ENCODE measurements around the gene PARP6. TPM values are rescaled to one million over a fixed set of nuclear protein-coding genes. Genes with fewer than 3 reads are reported as not detected.

PARP6 gene
- total RNA-seq, 1 donor, result 43.4 TPM

GRCh38 chr15:72201391-72201921 lies 70.9 kb downstream of the PARP6 start:
- peak; percentile 45 for DNase-seq (ENCODE audit: insufficient read length, low spot score, missing footprints)
- H3K27ac ChIP-seq (ENCODE audit: low read depth, low read length), result no peak overlapping the region
- peaks cover 21% of the 10 kb centered on the region for H3K4me1 ChIP-seq (ENCODE audit: insufficient read depth, low read length)
- no peaks in the 10 kb centered on the region for H3K9me3 ChIP-seq (ENCODE audit: low read depth, low read length)
- H3K36me3 ChIP-seq (ENCODE audit: insufficient read depth, low read length), result peaks cover 84% of the 10 kb centered on the region
- H2AFZ ChIP-seq (ENCODE audit: low read length), result no peak overlapping the region
- no peak overlapping the region for H3K4me2 ChIP-seq (ENCODE audit: insufficient read depth, low read length)
- H3K27me3 ChIP-seq (ENCODE audit: insufficient read depth, low read length), result no peaks in the 10 kb centered on the region
- H3K4me3 ChIP-seq (ENCODE audit: insufficient read depth, low read length), result no peak overlapping the region
- TF ChIP-seq, protein P1, sequence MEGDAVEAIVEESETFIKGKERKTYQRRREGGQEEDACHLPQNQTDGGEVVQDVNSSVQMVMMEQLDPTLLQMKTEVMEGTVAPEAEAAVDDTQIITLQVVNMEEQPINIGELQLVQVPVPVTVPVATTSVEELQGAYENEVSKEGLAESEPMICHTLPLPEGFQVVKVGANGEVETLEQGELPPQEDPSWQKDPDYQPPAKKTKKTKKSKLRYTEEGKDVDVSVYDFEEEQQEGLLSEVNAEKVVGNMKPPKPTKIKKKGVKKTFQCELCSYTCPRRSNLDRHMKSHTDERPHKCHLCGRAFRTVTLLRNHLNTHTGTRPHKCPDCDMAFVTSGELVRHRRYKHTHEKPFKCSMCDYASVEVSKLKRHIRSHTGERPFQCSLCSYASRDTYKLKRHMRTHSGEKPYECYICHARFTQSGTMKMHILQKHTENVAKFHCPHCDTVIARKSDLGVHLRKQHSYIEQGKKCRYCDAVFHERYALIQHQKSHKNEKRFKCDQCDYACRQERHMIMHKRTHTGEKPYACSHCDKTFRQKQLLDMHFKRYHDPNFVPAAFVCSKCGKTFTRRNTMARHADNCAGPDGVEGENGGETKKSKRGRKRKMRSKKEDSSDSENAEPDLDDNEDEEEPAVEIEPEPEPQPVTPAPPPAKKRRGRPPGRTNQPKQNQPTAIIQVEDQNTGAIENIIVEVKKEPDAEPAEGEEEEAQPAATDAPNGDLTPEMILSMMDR (IDR thresholded peaks at IDR 0.05; ENCODE audit: extremely low read depth, low read depth, low read length), result no peak
- peaks cover 83% of the 10 kb centered on the region for H4K20me1 ChIP-seq (ENCODE audit: insufficient read depth, low read length)
- peaks cover 34% of the 10 kb centered on the region for H3K79me2 ChIP-seq (ENCODE audit: insufficient read depth, low read length)

GRCh38 chr15:72200395-72201237 lies 71.7 kb downstream of the PARP6 start:
- Histone ChIP-seq H3K4me1 (ENCODE audit: insufficient read depth, low read length) (peaks cover 21% of the 10 kb centered on the region), H2AFZ (ENCODE audit: low read length) (no peak overlapping the region), H3K36me3 (ENCODE audit: insufficient read depth, low read length) (peaks cover 76% of the 10 kb centered on the region), H3K79me2 (ENCODE audit: insufficient read depth, low read length) (peaks cover 25% of the 10 kb centered on the region), H4K20me1 (ENCODE audit: insufficient read depth, low read length) (peaks cover 78% of the 10 kb centered on the region), H3K9me3 (ENCODE audit: low read depth, low read length) (no peaks in the 10 kb centered on the region), H3K27ac (ENCODE audit: low read depth, low read length) (no peak overlapping the region), H3K4me3 (ENCODE audit: insufficient read depth, low read length) (no peak overlapping the region), H3K27me3 (ENCODE audit: insufficient read depth, low read length) (no peaks in the 10 kb centered on the region), H3K4me2 (ENCODE audit: insufficient read depth, low read length) (no peak overlapping the region)
- TF ChIP-seq, protein P1 (IDR thresholded peaks at IDR 0.05; ENCODE audit: extremely low read depth, low read depth, low read length), result no peak
- peak; percentile 26 for DNase-seq (ENCODE audit: insufficient read length, low spot score, missing footprints)

DNA sequence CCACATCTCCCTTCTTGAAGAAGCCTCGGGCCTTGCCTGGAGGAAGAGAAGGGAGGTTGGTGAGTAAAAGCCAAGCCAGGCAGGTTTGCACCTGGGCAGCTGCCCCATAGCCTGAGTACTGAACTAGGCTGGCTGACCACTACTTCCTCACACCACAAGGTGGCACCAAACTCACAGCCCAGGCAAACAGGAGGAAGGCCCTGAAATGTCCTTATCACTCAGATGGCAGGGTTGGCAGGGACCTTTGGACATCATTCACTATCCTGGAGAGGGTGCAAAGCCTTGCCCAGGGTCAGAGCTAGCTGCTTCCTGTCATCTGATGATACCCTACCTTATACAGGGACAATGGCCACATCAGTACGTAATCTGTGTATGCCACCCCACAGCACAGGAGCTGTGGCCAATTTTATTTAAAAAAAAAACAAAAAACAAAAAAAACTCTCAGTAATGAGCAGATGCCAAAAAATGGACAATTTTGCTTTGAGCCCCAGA lies 72.6 kb downstream of the PARP6 start:
- Histone ChIP-seq H2AFZ (ENCODE audit: low read length) (no peak overlapping the region), H3K27ac (ENCODE audit: low read depth, low read length) (no peak overlapping the region), H3K36me3 (ENCODE audit: insufficient read depth, low read length) (peaks cover 67% of the 10 kb centered on the region), H3K79me2 (ENCODE audit: insufficient read depth, low read length) (peaks cover 20% of the 10 kb centered on the region), H3K27me3 (ENCODE audit: insufficient read depth, low read length) (no peaks in the 10 kb centered on the region), H3K4me2 (ENCODE audit: insufficient read depth, low read length) (no peak overlapping the region), H4K20me1 (ENCODE audit: insufficient read depth, low read length) (peaks cover 73% of the 10 kb centered on the region), H3K4me1 (ENCODE audit: insufficient read depth, low read length) (peaks cover 21% of the 10 kb centered on the region), H3K4me3 (ENCODE audit: insufficient read depth, low read length) (no peak overlapping the region), H3K9me3 (ENCODE audit: low read depth, low read length) (no peaks in the 10 kb centered on the region)
- DNase-seq (ENCODE audit: insufficient read length, low spot score, missing footprints), result peak; percentile 98
- TF ChIP-seq, protein P1 (IDR thresholded peaks at IDR 0.05; ENCODE audit: extremely low read depth, low read depth, low read length), result peak; percentile 87

- TF ChIP-seq, protein P1 (IDR thresholded peaks at IDR 0.05; ENCODE audit: extremely low read depth, low read depth, low read length), result no peak
- Histone ChIP-seq H3K27me3 (ENCODE audit: insufficient read depth, low read length) (no peaks in the 10 kb centered on the region), H3K79me2 (ENCODE audit: insufficient read depth, low read length) (peaks cover 14% of the 10 kb centered on the region), H3K4me1 (ENCODE audit: insufficient read depth, low read length) (peaks cover 15% of the 10 kb centered on the region), H3K4me2 (ENCODE audit: insufficient read depth, low read length) (no peak overlapping the region), H3K36me3 (ENCODE audit: insufficient read depth, low read length) (peaks cover 61% of the 10 kb centered on the region), H2AFZ (ENCODE audit: low read length) (no peak overlapping the region), H3K27ac (ENCODE audit: low read depth, low read length) (no peak overlapping the region), H4K20me1 (ENCODE audit: insufficient read depth, low read length) (peaks cover 67% of the 10 kb centered on the region), H3K9me3 (ENCODE audit: low read depth, low read length) (no peaks in the 10 kb centered on the region), H3K4me3 (ENCODE audit: insufficient read depth, low read length) (no peak overlapping the region)
- DNase-seq (ENCODE audit: insufficient read length, low spot score, missing footprints), result peak; percentile 59
Measured at GRCh38 chr15:72199205-72199515, 73.2 kb downstream of the PARP6 start.
